AG04450 (cell line): Measurements from ENCODE around the gene PLEKHG2. TPM values are rescaled to one million over a fixed set of nuclear protein-coding genes. Genes with fewer than 3 reads are reported as not detected.

Source experiments
- CTCF ChIA-PET: fragments of 300-600, 350-600 bp; formaldehyde crosslinking; extraction: SDS; loops from one replicate; lab custom pipeline; 2022; ENCODE audit warnings: antibody characterized with exemption, inconsistent platforms; lab: Charles Lee
- POLR2A ChIA-PET: fragments of 350-600 bp; formaldehyde crosslinking; extraction: SDS; loops from one replicate; lab custom pipeline; 2021; ENCODE audit warnings: antibody characterized with exemption, inconsistent platforms; lab: Yijun Ruan, JAX
- DNase-seq: peaks from one replicate; pipeline ENCODE4 v3.0.0-alpha.2; 2011; ENCODE audit warnings: low read depth, low spot score
- H3K27ac ChIP-seq: one replicate; pipeline ENCODE4 v1.5.1; 2012; ENCODE audit warnings: low read depth, low read length, control low read depth
- H3K27me3 ChIP-seq: one replicate; pipeline ENCODE4 v1.6.0; 2012; ENCODE audit warnings: low read length; ENCODE audit not compliant: control insufficient read depth, insufficient read depth
- H3K4me3 ChIP-seq: 2 replicates; pipeline ENCODE4 v1.5.1; 2011; ENCODE audit warnings: mild to moderate bottlenecking, low read depth, low read length, control low read depth
- H3K9me3 ChIP-seq: 2 replicates; pipeline ENCODE4 v1.5.1; 2012; ENCODE audit warnings: low read length; ENCODE audit not compliant: control insufficient read depth, insufficient read depth
- CTCF ChIP-seq: IDR thresholded peaks from 2 replicates; pipeline ENCODE4 v1.5.1; 2011; ENCODE audit warnings: low read depth, low read length, control low read depth, inconsistent platforms
- polyA plus RNA-seq: library from polyadenylated mRNA; depleted of rRNA; stranded (reverse); fragments of >200 nt; gene quantifications from 2 replicates; pipeline ENCODE4 v1.2.3, GENCODE V29; 2011

PLEKHG2 gene
- polyA plus RNA-seq, 1 experiment, result 12.3 TPM

- ChIA-PET CTCF (interaction anchor here (0.8 kb wide), 1 partner anchor 24 kb away, joined by 4 read pairs; no protein-coding TSS in a partner anchor), POLR2A (interaction anchor here (1.3 kb wide), 2 partner anchors 8 to 14 kb away, joined by 3 to 4 read pairs; partner anchors contain the start of gene RPS16)
- Histone ChIP-seq H3K27me3 (no peaks in the 10 kb centered on the region), H3K27ac (no peak overlapping the region), H3K9me3 (no peaks in the 10 kb centered on the region; the same call in 1 of the 2 replicates), H3K4me3 (no peak overlapping the region)
- no peak for TF ChIP-seq CTCF
- DNase-seq, result no peak
Observed at GRCh38 chr19:39422020-39422419, 9.6 kb downstream of the PLEKHG2 start.

- no peak for DNase-seq
- Histone ChIP-seq H3K4me3 (no peak overlapping the region), H3K27me3 (no peaks in the 10 kb centered on the region), H3K27ac (no peak overlapping the region), H3K9me3 (no peaks in the 10 kb centered on the region; the same call in 1 of the 2 replicates)
- ChIA-PET POLR2A (interaction anchor here (1.2 to 4.9 kb wide), 2 partner anchors 12 to 17 kb away, joined by 3 to 43 read pairs; partner anchors contain the start of genes RPS16 and ZFP36), CTCF (no interaction called here)
- no peak for TF ChIP-seq CTCF
Observed at GRCh38 chr19:39423258-39424086, 11.0 kb downstream of the PLEKHG2 start.

- Histone ChIP-seq H3K27ac (no peak overlapping the region), H3K4me3 (no peak overlapping the region), H3K27me3 (no peaks in the 10 kb centered on the region), H3K9me3 (no peaks in the 10 kb centered on the region; the same call in 1 of the 2 replicates)
- ChIA-PET POLR2A (interaction anchor here (4.9 kb wide), 1 partner anchor 11 kb away, joined by 43 read pairs; the partner anchor contains the start of gene RPS16), CTCF (no interaction called here)
- no peak for TF ChIP-seq CTCF
- no peak for DNase-seq
Observed at GRCh38 chr19:39424934-39425333, 12.5 kb downstream of the PLEKHG2 start.

GRCh38 chr19:39425744-39426143 is 13.3 kb downstream of the PLEKHG2 start:
- TF ChIP-seq CTCF, result no peak
- ChIA-PET CTCF (no interaction called here), POLR2A (interaction anchor here (4.9 kb wide), 1 partner anchor 10 kb away, joined by 43 read pairs; the partner anchor contains the start of gene RPS16)
- no peaks in the 10 kb centered on the region; the same call in 1 of the 2 replicates for H3K9me3 ChIP-seq
- H3K27me3 ChIP-seq, result no peaks in the 10 kb centered on the region
- no peak for DNase-seq
- H3K4me3 ChIP-seq, result no peak overlapping the region
- H3K27ac ChIP-seq, result no peak overlapping the region

- no peak for TF ChIP-seq CTCF
- H3K9me3 ChIP-seq, result no peaks in the 10 kb centered on the region
- no peaks in the 10 kb centered on the region for H3K27me3 ChIP-seq
- H3K4me3 ChIP-seq, result no peak overlapping the region
- CTCF ChIA-PET, result interaction anchor here (0.7 kb wide), 1 partner anchor 70 kb away, joined by 3 read pairs; no protein-coding TSS in a partner anchor
- POLR2A ChIA-PET, result interaction anchor here (0.6 to 4.9 kb wide), 3 partner anchors 9 to 556 kb away, joined by 3 to 43 read pairs (median 6); partner anchors contain the start of gene RPS16
- DNase-seq, result no peak
- H3K27ac ChIP-seq, result no peak overlapping the region
Observed at GRCh38 chr19:39426170-39426569, 13.7 kb downstream of the PLEKHG2 start.
